GM12873 (cell line): Measurements from ENCODE around the gene FGB.

ENCODE experiments used
- TF ChIP-seq, protein P1 (sequence below): IDR thresholded peaks from 2 replicates; pipeline ENCODE4 v1.5.1; 2012; ENCODE audit warnings: low read depth, mild to moderate bottlenecking, moderate library complexity, low read length, control low read depth; ENCODE audit not compliant: insufficient read depth; ENCODE audit errors: missing control alignments

Gene FGB

GRCh38 chr4:154597798-154598774 is 35.3 kb downstream of the FGB start:
- TF ChIP-seq, protein P1, sequence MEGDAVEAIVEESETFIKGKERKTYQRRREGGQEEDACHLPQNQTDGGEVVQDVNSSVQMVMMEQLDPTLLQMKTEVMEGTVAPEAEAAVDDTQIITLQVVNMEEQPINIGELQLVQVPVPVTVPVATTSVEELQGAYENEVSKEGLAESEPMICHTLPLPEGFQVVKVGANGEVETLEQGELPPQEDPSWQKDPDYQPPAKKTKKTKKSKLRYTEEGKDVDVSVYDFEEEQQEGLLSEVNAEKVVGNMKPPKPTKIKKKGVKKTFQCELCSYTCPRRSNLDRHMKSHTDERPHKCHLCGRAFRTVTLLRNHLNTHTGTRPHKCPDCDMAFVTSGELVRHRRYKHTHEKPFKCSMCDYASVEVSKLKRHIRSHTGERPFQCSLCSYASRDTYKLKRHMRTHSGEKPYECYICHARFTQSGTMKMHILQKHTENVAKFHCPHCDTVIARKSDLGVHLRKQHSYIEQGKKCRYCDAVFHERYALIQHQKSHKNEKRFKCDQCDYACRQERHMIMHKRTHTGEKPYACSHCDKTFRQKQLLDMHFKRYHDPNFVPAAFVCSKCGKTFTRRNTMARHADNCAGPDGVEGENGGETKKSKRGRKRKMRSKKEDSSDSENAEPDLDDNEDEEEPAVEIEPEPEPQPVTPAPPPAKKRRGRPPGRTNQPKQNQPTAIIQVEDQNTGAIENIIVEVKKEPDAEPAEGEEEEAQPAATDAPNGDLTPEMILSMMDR = no peak

GRCh38 chr4:154602404-154603020 is 39.7 kb downstream of the FGB start:
- TF ChIP-seq, protein P1 = no peak

DNA sequence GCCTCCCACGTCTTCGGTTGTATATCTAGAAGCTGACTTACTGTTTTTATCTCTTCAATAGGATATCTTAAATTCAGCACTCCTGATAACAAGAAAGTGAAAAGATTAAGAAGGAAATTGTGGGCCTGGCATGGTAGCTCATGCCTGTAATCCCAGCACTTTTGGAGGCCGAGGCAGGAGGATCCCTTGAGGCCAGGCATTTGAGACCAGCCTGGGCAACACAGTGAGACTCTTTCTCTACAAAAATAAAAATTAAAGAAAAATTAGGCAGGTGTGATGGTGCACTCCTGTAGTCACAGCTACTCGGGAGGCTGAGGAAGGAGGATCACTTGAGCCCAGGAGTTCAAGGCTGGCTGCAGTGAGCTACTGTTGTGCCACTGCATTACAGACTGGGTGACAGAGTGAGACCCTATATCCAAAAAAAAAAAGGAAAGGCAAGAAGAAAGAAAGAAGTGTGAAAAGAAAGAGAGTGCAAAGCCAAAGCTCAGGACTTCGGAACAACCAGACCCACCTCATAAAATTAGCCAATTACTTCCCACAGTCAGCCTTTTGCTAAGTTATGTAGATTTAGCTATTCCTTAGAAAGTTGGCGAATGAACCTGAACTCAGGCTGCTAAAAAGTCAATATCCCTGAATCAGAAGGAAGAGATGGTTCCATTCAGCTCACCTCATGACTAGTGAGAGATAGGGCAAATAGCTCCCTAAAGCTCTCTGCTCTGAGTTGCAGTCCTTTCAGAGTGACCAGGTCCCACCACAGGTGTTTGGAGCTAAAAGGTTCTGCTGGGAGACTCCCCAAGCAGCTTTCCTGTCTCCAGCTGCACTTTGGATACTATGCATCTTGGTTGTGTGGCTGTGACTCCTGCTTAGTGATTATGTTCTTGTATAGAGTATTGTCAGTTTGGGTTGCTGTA is 40.5 kb downstream of the FGB start:
- TF ChIP-seq, protein P1 = no peak

GRCh38 chr4:154604696-154605200 is 41.9 kb downstream of the FGB start:
- TF ChIP-seq, protein P1 = no peak

GRCh38 chr4:154606728-154607723 is 44.2 kb downstream of the FGB start:
- TF ChIP-seq, protein P1 = no peak
